HG02943 (cell line): ENCODE results near the gene DENND5A.
"Not testable (repeated sequence)": the region's sequence is repeated elsewhere in the genome, so short reads cannot be mapped to it uniquely, and the experiment has no call there.

Experiments used
- ATAC-seq: cut with Tn5 transposase; IDR thresholded peaks from one replicate; pipeline ENCODE4 v1.9.1; 2021; ENCODE audit warnings: mild to moderate bottlenecking, low read depth, moderate library complexity; ENCODE audit not compliant: unreplicated experiment

The DENND5A gene

DNA sequence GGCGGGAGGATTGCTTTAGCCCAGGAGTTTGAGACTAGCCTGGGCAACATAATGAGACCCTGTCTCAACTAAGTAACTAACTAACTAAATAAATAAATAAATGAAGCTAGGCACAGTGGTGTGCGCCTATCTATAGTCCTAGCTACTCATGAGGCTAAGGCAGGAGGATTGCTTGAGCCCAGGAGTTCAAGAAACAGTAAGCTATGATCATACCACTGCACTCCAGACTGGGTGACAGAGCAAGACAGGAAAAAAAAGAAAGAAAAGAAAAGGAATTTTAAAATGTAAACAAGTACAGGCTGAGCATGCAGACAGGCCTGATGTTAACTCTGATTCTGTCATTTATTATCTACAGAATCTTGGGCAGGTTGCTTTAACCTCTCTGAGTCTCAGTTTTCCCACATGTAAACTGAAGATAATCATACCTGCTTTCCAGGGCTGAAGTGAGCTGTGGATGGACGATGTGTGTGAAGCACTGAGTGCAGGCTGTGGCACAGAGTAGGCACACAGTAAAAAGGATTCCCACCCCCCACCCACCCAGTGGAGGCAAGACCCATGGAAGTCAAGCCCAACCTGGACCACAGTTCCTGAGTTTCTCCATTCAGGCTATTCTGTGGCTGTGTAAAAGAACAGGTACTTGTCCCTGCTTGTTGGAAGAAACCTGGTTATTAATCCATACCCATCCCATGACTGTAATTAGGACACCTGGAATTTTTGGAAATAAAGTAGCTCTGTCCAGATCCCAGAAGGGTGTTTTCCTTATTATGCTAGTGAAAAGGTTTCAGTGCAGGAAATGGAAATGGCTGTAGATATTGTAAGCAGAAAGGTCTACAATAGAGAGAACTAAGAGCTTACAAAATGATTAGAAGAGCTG is 155.1 kb downstream of the DENND5A start:
- no peak for ATAC-seq

GRCh38 chr11:9104580-9104979 is 160.6 kb downstream of the DENND5A start:
- no peak for ATAC-seq

GRCh38 chr11:9103542-9104276 is 161.4 kb downstream of the DENND5A start:
- no peak for ATAC-seq

GRCh38 chr11:9099617-9100016 is 165.5 kb downstream of the DENND5A start:
- ATAC-seq: no peak

GRCh38 chr11:9098455-9098854 is 166.7 kb downstream of the DENND5A start:
- ATAC-seq: not testable (repeated sequence)

GRCh38 chr11:9097186-9097943 is 167.8 kb downstream of the DENND5A start:
- not testable (repeated sequence) for ATAC-seq

DNA sequence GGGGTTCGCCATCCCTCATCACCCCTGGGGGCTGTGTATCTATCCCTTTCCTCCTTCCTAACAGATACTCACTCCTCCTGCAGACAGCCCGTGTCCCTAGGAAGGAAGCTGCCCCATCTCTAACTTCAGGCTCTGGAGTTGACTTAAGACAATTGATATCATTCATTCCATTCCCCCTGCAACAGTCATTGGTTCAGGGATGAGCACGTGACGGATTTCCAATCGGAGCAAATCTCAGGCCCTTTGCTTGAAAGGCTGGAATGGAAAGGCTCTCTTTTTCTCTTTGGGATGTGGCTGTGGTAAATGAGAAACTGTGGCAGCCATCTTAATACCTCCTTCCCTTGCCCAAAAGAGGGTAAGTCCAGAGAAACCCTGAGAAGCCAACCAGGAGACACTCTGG is 168.7 kb downstream of the DENND5A start:
- ATAC-seq: no peak

- ATAC-seq: no peak
Measured at GRCh38 chr11:9095421-9095820, 169.7 kb downstream of the DENND5A start.

GRCh38 chr11:9094420-9094819 is 170.7 kb downstream of the DENND5A start:
- no peak for ATAC-seq

DNA sequence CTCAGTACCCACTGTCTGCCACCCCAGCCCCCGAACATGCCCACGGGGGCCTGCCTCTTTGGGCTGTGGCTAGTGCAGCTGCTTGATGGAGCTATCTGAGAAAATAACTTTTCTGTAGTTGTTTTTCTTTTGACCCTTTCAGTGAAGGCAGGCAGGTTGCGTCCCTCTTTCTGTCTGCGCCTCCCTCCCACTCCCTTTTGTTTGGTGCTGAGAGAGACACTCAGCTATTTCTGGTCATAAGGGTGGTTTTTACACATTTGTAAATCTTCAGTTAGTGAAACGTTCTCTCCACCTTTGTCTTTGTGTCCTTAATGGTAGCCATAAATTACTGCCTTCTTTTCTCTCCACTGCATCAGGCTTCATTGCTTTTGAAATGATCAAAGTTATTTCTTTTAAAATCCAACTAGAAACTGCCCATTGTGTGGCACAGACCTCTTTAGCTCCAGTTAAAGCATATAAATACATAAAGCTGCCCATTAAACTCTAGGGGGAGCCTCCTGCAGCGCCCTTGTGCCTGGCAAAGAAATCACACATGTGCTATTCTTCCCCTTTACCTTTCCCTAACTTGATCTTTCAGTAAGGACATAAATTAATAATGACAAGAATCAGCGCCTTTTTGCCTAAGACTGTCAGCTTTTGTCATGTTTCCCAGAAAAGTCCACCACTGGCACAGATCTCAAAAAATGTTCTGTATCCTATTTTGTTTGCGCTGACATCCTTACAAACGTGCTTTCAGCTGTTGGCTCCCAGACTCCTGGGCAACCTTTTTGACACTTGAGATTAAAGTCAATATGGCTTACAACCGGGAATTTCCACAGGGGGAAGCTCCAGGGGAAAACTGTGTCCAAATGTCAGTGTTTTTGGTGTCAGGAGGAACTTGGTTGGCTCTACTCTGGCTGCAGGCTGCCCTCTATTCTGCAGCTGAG is 172.0 kb downstream of the DENND5A start:
- ATAC-seq: no peak

GRCh38 chr11:9092072-9092471 is 173.1 kb downstream of the DENND5A start:
- no peak for ATAC-seq

DNA sequence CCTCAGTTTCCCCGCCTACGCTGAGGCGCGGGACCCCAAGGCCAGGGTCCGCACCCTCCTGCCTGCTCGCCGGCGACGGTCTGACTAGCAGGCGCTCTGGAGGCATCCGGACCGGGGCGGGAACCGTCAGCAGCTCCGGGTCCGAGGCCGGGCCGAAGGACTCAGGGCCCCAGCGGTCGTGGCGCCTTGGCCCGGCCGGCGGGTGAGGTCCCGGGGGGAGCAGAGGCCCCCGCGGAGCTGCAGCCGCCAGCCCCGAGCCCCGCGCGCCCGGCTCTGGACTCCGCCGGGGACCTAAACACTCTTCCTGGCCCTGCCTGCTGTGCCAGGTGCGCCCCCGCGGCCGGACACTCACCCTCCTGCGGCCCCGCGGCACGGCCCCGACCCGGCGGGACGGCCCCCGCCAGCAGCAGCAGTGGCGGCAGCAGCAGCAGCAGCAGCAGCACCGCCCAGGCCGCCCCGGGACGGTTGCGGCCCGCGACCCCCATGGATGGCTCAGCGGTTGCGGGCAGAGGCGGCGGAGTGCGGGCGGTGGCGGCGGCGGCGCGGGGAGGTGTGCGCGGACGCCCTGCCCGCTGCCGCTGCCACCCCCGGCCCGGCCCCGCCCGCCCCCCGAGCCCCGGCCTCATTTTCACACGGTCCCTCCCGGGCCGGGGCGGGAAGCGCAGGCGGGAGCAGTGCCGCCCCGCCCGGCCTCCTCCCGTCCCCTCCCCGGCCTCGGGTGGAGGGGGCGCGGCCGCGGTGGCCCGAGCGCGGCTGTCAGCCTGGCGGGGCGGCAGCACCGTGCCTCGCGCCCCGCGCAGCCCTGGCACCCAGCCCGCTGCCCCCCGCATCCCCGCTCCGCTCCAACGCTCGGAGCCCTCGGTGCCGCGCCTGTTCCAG is 173.9 kb downstream of the DENND5A start, which contains the start of gene SCUBE2:
Gene SCUBE2 (minus strand): TSS at position 556 of the 879 bp plus-strand sequence. CDS start 71 bp downstream, at position 485.
- ATAC-seq: no peak

DNA sequence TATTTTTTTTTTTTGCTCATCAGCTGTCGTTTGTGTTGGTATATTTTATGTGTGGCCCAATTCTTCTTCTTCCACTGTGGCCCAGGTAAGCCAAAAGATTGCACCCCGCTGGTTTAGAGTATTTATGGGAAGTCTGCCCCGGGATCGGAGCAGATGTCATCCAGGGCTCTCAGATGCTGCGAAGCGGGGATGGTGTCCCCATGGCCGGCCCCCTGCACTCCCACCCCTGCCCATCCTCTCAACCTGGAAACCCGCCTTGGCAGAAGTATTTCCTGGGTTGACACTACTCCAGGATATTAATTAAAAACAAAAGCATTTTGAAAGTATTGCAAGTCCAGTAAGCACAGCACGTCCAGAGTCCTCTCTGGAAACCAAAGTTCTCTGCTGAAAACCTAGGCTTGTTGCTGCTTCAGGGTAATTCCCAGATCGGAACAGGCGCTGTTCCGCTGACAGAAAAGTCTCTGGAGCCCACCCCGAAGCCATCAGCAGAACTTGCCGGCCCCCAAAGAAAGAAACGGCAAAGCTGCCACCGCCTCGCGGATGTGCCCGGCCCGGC is 174.6 kb downstream of the DENND5A start:
- no peak for ATAC-seq

DNA sequence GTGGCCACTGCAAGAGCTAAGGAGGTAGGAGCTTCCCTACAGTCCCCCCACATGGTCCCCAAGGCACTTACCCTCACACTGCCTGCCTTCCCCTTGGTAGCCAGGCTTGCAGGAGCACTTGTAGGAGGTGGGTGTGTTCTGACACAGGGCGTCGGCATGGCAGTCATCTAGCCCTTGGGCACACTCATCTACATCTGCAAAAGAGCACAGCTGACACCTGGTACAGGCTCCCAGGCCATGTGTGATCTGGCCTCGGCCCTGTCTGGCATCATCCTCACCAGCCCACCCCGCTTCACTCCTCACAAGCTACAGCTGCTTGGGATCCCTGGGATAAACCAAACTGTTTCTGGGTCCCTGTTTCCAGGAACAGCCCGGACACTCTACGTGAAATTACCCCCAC is 175.5 kb downstream of the DENND5A start:
- no peak for ATAC-seq

DNA sequence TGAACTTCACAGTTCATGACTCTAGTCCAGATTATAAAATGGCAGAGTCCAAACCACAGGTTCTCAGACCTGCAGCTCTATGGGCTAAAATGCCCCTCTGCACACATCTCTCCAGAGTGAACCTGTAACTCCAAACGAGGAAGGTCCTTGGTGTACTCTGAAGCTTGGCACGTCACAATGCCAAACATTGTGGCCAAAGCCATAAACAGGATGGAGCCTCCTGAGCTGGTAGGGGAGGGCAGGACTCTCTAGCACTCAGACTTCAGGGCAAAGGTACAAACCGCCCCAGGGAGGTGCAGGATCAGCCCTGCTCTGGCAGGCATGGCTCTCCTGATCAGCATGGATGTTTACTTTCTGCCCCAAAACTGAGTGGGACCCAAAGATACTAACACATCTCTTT is 176.1 kb downstream of the DENND5A start:
- ATAC-seq: no peak
